Neural progenitor cell (in vitro differentiated cells): ENCODE results near the gene IRF8.

Source experiments
- EZH2 ChIP-seq: fragments of 200-600 bp; sonication (generic); IDR thresholded peaks from 2 replicates; pipeline ENCODE4 v1.6.1; 2017; ENCODE audit warnings: antibody characterized with exemption, mild to moderate bottlenecking, moderate library complexity
- EZH2phosphoT487 ChIP-seq: fragments of 200-600 bp; sonication (generic); IDR thresholded peaks from 2 replicates; pipeline ENCODE4 v1.6.1; 2017; ENCODE audit warnings: antibody characterized with exemption
- TF ChIP-seq, protein P1 (sequence below): fragments of 200-600 bp; sonication (generic); IDR thresholded peaks from 2 replicates; pipeline ENCODE4 v1.5.1; 2017; ENCODE audit warnings: antibody characterized with exemption, mild to moderate bottlenecking

DNA sequence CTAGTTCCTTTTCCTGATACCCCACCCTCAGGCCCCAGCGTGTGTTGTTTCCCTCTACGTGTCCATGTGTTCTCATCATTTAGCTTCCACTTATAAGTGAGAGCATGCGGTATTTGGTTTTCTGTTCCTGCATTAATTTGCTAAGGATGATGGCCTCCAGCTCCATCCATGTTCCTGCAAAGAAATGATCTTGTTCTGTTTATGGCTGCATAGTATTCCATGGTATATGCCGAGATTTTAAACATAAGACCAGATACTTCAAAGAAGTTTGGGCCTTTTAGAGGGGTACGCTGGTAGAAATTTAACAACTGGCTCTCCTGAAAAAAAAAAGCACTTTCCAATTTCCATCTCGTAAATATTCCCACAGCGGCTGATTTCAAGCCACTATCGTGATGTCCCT is 59.8 kb downstream of the IRF8 start:
- TF ChIP-seq, protein P1, sequence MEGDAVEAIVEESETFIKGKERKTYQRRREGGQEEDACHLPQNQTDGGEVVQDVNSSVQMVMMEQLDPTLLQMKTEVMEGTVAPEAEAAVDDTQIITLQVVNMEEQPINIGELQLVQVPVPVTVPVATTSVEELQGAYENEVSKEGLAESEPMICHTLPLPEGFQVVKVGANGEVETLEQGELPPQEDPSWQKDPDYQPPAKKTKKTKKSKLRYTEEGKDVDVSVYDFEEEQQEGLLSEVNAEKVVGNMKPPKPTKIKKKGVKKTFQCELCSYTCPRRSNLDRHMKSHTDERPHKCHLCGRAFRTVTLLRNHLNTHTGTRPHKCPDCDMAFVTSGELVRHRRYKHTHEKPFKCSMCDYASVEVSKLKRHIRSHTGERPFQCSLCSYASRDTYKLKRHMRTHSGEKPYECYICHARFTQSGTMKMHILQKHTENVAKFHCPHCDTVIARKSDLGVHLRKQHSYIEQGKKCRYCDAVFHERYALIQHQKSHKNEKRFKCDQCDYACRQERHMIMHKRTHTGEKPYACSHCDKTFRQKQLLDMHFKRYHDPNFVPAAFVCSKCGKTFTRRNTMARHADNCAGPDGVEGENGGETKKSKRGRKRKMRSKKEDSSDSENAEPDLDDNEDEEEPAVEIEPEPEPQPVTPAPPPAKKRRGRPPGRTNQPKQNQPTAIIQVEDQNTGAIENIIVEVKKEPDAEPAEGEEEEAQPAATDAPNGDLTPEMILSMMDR: no peak
- TF ChIP-seq EZH2phosphoT487 (no peak), EZH2 (no peak)
